GM11168 (cell line): Measurements from ENCODE around the gene SDK1.
"Not testable (repeated sequence)": the region's sequence is repeated elsewhere in the genome, so short reads cannot be mapped to it uniquely, and the experiment has no call there.

Source experiments
- in situ Hi-C: fragments of 300-500 bp; cut with MboI; formaldehyde crosslinking; loops from one replicate; pipeline ENCODE4 v1.12.0; 2022; ENCODE audit warnings: low sequenced_read_pairs; ENCODE audit not compliant: unreplicated experiment

SDK1 gene

DNA sequence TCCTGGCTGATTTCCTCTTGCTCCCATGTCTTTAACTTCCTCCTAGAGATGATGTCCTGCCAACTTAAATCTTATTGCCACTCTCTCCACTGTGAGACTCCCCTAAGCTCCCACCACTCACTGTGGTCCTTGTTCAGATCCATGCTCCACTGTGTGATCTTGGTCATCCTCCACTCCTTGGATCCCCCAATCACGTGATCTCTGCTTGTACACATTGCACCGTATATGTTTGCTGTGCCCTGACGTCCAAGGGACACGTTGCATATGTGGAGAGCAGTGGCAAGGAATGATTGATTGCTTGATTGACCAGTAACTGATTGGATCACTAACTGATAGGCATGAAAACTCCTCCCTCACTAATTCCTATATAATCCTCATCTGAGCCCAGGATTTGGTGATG is 395.1 kb downstream of the SDK1 start:
- in situ Hi-C loops: no loop called here

DNA sequence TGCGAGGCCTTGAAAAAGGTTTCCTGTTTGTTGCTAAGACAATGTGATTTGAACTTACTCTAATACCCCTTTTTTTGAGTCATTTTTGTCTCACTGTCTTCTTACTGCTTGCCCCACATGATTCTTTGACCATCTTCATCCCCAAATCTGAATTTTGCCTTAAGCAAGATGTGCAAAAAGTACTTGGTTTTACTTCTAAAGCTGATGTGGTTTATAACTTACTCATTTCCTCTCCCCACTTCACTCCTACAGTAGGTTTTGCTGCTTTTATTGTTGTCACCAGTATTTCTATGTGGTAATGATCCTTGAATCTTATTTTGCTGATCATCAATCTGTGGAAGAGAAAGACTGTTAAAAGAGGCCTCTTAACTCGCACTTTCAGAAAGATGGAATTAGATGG is 396.4 kb downstream of the SDK1 start:
- in situ Hi-C loops: no loop called here

DNA sequence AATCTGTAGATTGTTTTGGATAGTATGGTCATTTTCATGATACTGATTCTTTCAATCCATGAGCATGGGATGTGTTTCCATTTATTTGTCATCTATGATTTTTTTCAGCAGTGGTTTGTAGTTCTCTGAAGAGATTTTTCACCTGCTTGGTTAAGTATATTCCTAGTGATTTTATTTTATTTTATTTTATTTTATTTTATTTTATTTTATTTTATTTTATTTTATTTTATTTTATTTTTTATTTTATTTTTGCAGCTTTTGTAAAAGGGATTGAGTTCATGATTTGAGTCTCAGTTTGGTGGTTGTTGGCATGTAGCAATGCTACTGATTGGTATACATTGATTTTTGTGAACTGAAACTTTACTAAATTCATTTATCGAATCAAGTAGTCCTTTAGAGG is 404.2 kb downstream of the SDK1 start:
- in situ Hi-C loops: no loop called here

GRCh38 chr7:3706091-3706490 is 405.0 kb downstream of the SDK1 start:
- in situ Hi-C loops: not testable (repeated sequence)

- in situ Hi-C loops: no loop called here
Observed at GRCh38 chr7:3710122-3710521, 409.1 kb downstream of the SDK1 start.

- in situ Hi-C loops: no loop called here
Observed at GRCh38 chr7:3710531-3710930, 409.5 kb downstream of the SDK1 start.

- in situ Hi-C loops: no loop called here
Observed at GRCh38 chr7:3712841-3713240, 411.8 kb downstream of the SDK1 start.

DNA sequence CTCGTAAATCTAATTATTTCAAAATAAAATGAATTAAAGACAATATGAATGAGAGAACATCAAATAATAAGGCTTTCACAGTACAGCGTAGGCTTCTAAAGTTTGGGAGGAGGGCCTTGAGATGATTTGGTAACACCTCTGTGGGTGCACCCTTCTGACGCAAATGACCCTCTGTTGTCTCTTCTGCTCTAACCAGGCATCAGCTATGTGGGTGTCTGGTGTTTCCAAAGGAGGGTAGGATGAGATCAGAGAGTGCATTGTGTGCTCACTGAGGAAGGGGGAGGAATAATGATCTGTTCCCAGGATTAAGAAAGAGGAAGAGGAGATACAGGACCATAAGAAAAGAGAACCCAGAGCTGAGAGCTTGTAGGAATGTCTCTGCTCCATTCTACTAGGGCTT is 420.4 kb downstream of the SDK1 start:
- in situ Hi-C loops: no loop called here

GRCh38 chr7:3722396-3722922 is 421.4 kb downstream of the SDK1 start:
- in situ Hi-C loops: no loop called here

GRCh38 chr7:3725155-3726059 is 424.4 kb downstream of the SDK1 start:
- in situ Hi-C loops: no loop called here

DNA sequence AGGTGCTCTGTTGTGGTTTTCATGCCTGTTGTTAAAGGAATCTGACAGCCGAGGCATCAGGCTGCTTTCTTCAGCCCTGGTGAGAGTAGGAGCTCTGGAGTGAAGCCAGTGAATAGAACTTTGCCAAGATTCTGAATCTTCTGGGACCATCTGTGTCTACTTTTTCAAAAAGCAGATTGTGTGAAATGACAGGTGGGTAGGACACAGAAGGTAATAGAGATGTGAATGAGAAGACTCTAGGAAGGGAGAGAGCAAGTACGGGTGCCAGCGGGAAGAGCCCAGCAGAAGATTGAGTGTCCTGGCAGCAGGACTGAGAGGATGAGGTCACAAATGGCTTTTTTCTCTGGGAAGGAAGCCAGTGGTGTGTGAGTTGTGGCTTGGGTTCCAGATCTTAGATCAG is 429.2 kb downstream of the SDK1 start:
- in situ Hi-C loops: no loop called here

- in situ Hi-C loops: no loop called here
Observed at GRCh38 chr7:3732395-3733005, 431.4 kb downstream of the SDK1 start.

DNA sequence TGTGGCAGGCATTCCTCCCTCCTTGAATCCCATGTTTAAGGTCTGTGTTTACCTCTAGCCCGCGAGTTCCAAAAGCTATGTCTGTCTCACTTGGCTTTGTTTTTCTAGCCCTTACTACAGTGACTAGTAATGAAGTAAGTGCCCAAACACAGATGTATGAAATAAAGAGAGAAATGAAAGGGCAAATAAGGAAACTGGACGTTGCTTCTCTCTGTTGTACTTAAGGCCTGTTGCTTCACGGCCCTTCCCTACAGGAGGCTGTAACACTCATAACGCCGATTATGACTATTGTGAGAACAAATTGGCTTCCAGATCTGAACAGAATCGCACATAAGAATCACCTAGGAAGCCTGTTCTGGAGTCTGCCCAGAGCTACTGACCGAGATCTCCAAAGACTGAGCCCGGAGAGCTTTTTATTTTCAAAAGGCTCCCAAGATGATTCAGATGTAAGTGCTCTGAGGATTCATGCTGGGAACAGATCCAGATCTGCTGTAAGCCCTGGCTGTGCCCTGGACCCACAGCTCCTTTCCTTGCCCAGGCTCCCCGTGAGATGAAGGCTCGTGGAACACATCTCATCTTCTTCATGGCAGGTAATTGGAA is 432.6 kb downstream of the SDK1 start:
- in situ Hi-C loops: no loop called here

DNA sequence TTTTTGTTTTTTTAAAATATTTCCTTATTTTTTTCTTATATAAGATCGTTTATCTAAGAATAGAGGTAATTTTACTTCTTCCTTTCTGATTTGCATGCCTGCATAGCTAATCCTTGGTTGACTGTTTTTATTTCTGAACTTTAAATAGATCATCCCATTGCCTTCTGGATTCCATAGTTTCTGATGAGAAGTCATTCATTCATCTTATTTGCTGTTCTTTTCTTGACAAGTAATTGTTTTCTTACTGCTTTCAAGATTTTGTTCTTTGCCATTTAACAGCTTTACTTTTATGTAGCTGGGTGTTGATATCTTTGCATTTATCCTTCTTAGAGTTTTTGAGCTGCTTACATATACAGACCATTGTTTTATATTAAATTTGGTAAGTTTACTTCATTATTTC is 437.9 kb downstream of the SDK1 start:
- in situ Hi-C loops: no loop called here

GRCh38 chr7:3739983-3740382 is 438.9 kb downstream of the SDK1 start:
- in situ Hi-C loops: no loop called here

DNA sequence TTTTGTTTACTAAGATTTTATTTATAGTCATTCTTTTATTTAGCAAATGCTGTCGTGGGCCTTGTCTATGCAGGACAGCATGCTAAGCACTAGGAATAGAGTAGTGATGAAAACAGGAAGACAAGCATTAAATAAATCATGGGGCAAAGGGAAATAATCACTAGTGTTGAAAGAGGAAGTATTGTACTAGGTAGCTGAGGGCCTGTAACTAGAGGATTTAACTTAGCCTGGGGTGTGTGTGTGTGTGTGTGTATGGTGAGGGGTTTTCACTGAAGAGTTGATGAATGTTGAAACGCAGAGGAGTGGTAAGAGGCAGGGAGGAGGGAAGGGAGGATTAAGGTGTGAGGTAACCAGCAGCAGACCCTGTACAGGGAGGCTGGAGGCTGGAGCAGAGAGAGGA is 446.4 kb downstream of the SDK1 start:
- in situ Hi-C loops: no loop called here

- in situ Hi-C loops: no loop called here
Observed at GRCh38 chr7:3748389-3748788, 447.3 kb downstream of the SDK1 start.

GRCh38 chr7:3753868-3754267 is 452.8 kb downstream of the SDK1 start:
- in situ Hi-C loops: no loop called here

GRCh38 chr7:3754493-3755341 is 453.7 kb downstream of the SDK1 start:
- in situ Hi-C loops: no loop called here

GRCh38 chr7:3755778-3756453 is 454.9 kb downstream of the SDK1 start:
- in situ Hi-C loops: not testable (repeated sequence)
